Mesenchymal stem cell (in vitro differentiated cells and primary cell): ENCODE results near the gene SOX6.

Source experiments
- DNase-seq: peaks from one replicate; pipeline ENCODE4 v3.0.0-alpha.2; 2013
- H2AFZ ChIP-seq: one replicate; pipeline ENCODE4 v1.6.1; 2013; ENCODE audit warnings: low read depth, mild to moderate bottlenecking, control low read depth, inconsistent platforms, low read length, moderate library complexity
- H2AK5ac ChIP-seq: 2 replicates; pipeline ENCODE4 v1.6.1; 2013; ENCODE audit warnings: low read length, moderate library complexity, mild to moderate bottlenecking, inconsistent platforms; ENCODE audit not compliant: severe bottlenecking
- H2BK120ac ChIP-seq: one replicate; pipeline ENCODE4 v1.6.1; 2013; ENCODE audit warnings: low read depth, mild to moderate bottlenecking, inconsistent platforms, low read length, moderate library complexity
- H2BK12ac ChIP-seq, 2 experiments: one replicate each; pipeline ENCODE4 v1.6.1; 2013; ENCODE audit warnings: inconsistent platforms in 2 of 2, low read length in 2 of 2, mild to moderate bottlenecking in 2 of 2, moderate library complexity in 2 of 2, control low read depth in 1 of 2
- H2BK15ac ChIP-seq: one replicate; pipeline ENCODE4 v1.6.1; 2013; ENCODE audit warnings: mild to moderate bottlenecking, low read depth, inconsistent platforms; ENCODE audit not compliant: poor library complexity, severe bottlenecking
- H2BK5ac ChIP-seq: 2 replicates; pipeline ENCODE4 v1.6.1; 2013; ENCODE audit warnings: low read depth, mild to moderate bottlenecking, low read length, control low read depth, inconsistent platforms; ENCODE audit not compliant: poor library complexity, severe bottlenecking
- H3K14ac ChIP-seq, 2 experiments: one replicate each; pipeline ENCODE4 v1.6.1; 2013; ENCODE audit warnings: inconsistent platforms in 2 of 2, low read length in 2 of 2, control low read depth in 1 of 2, mild to moderate bottlenecking in 1 of 2, moderate library complexity in 1 of 2
- H3K18ac ChIP-seq, 2 experiments: one replicate each; pipeline ENCODE4 v1.6.1; 2013; ENCODE audit warnings: inconsistent platforms in 2 of 2, low read length in 2 of 2, control low read depth in 1 of 2, low read depth in 1 of 2, mild to moderate bottlenecking in 1 of 2
- H3K23ac ChIP-seq, 2 experiments: one replicate each; pipeline ENCODE4 v1.6.1; 2013; ENCODE audit warnings: inconsistent platforms in 2 of 2, low read length in 2 of 2, mild to moderate bottlenecking in 2 of 2, moderate library complexity in 2 of 2, control low read depth in 1 of 2
- H3K27ac ChIP-seq: 2 replicates; pipeline ENCODE4 v1.5.1; 2013; ENCODE audit warnings: mild to moderate bottlenecking, moderate library complexity, low read length, control low read depth, inconsistent platforms; ENCODE audit not compliant: poor library complexity, severe bottlenecking
- H3K27me3 ChIP-seq, 2 experiments: 2 replicates each; pipeline versions ENCODE4 v1.6.1 to v1.7.0; 2013; ENCODE audit warnings: low read length in 2 of 2, mild to moderate bottlenecking in 2 of 2, moderate library complexity in 2 of 2, control low read depth in 1 of 2, inconsistent platforms in 1 of 2; ENCODE audit not compliant: control insufficient read depth in 1 of 2, insufficient read depth in 1 of 2
- H3K36me3 ChIP-seq, 2 experiments: 2 replicates each; pipeline versions ENCODE4 v1.6.1 to v1.7.0; 2013; ENCODE audit warnings: low read length in 2 of 2, control low read depth in 1 of 2, inconsistent platforms in 1 of 2, low read depth in 1 of 2, mild to moderate bottlenecking in 1 of 2; ENCODE audit not compliant: insufficient read depth in 2 of 2, control insufficient read depth in 1 of 2
- H3K4ac ChIP-seq, 2 experiments: one replicate each; pipeline ENCODE4 v1.6.1; 2013; ENCODE audit warnings: inconsistent platforms in 2 of 2, low read length in 2 of 2, mild to moderate bottlenecking in 2 of 2, moderate library complexity in 2 of 2, control low read depth in 1 of 2, low read depth in 1 of 2
- H3K4me1 ChIP-seq: 2 replicates; pipeline ENCODE4 v1.6.1; 2013; ENCODE audit warnings: low read depth, low read length, control low read depth; ENCODE audit not compliant: control insufficient read depth, insufficient read depth
- H3K4me2 ChIP-seq: 2 replicates; pipeline ENCODE4 v1.6.1; 2013; ENCODE audit warnings: low read length, mild to moderate bottlenecking, inconsistent platforms; ENCODE audit not compliant: poor library complexity, severe bottlenecking
- H3K4me3 ChIP-seq, 2 experiments: 2 replicates each; pipeline versions ENCODE4 v1.5.1 to v1.7.0; 2013; ENCODE audit warnings: low read length in 2 of 2, mild to moderate bottlenecking in 2 of 2, control low read depth in 1 of 2, low read depth in 1 of 2; ENCODE audit not compliant: insufficient read depth in 1 of 2
- H3K79me1 ChIP-seq: replicated peaks from 2 replicates; pipeline ENCODE4 v1.6.1; 2013; ENCODE audit warnings: mild to moderate bottlenecking, control low read depth, low read length, inconsistent platforms; ENCODE audit not compliant: poor library complexity, severe bottlenecking
- H3K9ac ChIP-seq: 2 replicates; pipeline ENCODE4 v1.7.0; 2013; ENCODE audit warnings: mild to moderate bottlenecking, low read length, moderate library complexity
- H3K9me3 ChIP-seq: 2 replicates; pipeline ENCODE4 v1.7.0; 2013; ENCODE audit warnings: mild to moderate bottlenecking, low read length; ENCODE audit not compliant: control insufficient read depth
- H4K8ac ChIP-seq: one replicate; pipeline ENCODE4 v1.6.1; 2013; ENCODE audit warnings: inconsistent platforms, mild to moderate bottlenecking, low read length, moderate library complexity
- H4K91ac ChIP-seq: one replicate; pipeline ENCODE4 v1.6.1; 2013; ENCODE audit warnings: mild to moderate bottlenecking, low read length, inconsistent platforms
- WGBS: methylation state at CpG from one replicate; pipeline ENCODE4 v1.1.7; 2013; ENCODE audit warnings: mixed read lengths; 5-methylcytosine and 5-hydroxymethylcytosine counted together

The SOX6 gene

DNA sequence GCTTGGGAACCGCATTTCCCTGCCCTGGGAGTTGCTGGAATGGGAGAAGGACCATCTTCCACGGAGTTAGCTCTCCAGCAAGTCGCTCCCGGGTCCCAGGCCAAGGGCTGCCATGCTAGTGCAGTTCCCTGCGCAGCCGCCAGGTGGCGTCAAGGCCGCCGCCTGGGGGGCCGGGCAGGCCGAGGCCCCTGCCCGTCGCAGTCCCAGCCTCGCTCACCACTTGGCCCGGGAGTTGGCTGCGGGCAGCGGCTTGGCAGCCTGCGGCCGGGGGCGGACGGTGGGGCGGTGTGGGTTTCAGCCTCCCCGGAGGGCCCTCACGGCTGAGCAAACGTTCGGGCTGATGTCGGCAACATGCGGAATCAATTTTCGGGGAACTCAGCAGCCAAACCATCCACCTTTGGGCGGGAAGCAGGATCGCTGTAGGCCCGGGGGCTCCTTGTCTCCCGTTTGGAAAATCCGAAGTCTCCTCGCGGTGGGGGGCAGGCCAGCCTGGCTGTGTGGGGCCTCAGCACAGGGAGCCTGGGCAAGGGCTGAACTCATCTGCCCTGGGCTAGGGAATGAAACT is 415.1 kb downstream of the SOX6 start:
- Histone ChIP-seq H3K27me3 (peaks cover 0 to 18% of the 10 kb centered on the region in 2 experiments), H3K4me2 (peak overlapping the region; percentile 16), H3K27ac (no peak overlapping the region), H3K4me3 (no peak overlapping the region), H2AFZ (no peak overlapping the region), H3K9ac (peak overlapping the region; percentile 16), H3K23ac (no peak overlapping the region), H2BK120ac (no peak overlapping the region), H2AK5ac (no peak overlapping the region), H2BK15ac (no peak overlapping the region), H3K14ac (no peak overlapping the region), H3K18ac (no peak overlapping the region), H2BK5ac (no peak overlapping the region), H4K8ac (no peak overlapping the region), H4K91ac (no peak overlapping the region), H3K4me1 (peaks cover 3% of the 10 kb centered on the region), H3K4ac (no peak overlapping the region), H2BK12ac (no peak overlapping the region), H3K9me3 (peaks cover 10% of the 10 kb centered on the region), H3K79me1 (no peaks in the 10 kb centered on the region), H3K36me3 (no peaks in the 10 kb centered on the region)
- WGBS: 43% methylated on average over 36 of the region's 36 CpGs
- DNase-seq: no peak

DNA sequence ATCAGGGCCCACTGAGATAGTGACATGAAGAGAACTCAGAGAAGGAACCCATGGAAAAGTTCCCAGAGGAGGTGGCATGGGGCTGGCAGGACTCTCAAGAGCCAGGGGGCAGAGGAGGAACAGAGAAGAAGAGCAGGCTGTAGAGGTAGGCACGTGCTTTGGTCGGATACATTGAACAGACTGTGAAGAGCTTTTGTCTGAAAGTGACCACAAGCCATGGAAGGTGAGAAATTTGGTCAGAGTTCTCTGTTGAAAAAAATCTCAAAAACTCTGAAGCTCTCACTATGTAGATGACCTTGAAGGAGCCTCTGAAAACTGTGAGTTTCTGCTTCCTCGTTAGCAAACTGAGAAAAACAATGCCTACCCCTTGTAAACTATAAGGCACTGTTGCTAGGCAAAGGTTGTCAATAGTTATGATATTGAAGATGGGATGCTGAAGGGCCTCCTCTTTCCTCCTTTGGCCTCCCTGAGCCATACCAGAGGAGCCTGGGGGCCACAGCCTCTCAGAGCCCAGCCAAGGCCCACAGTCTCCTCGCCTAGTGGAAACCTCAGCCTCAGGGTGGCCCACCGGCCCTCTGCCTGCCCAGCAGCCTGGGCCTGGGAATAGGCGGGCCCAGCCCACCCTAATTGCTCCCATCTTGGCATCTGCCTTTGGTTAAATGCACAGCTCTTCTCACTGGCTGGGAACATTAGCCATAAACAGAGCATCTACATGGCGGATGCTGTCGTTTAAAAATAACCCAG is 415.7 kb downstream of the SOX6 start:
- Histone ChIP-seq H2BK120ac (no peak overlapping the region), H3K9ac (peak overlapping the region; percentile 16), H3K27ac (no peak overlapping the region), H3K36me3 (no peaks in the 10 kb centered on the region), H2BK15ac (no peak overlapping the region), H2BK12ac (no peak overlapping the region), H3K18ac (no peak overlapping the region), H3K14ac (no peak overlapping the region), H2AK5ac (no peak overlapping the region), H3K4ac (no peak overlapping the region), H3K23ac (no peak overlapping the region), H3K27me3 (peaks cover 0 to 25% of the 10 kb centered on the region in 2 experiments), H2BK5ac (no peak overlapping the region), H3K4me2 (no peak overlapping the region), H3K4me1 (peaks cover 3% of the 10 kb centered on the region), H4K91ac (no peak overlapping the region), H3K79me1 (no peaks in the 10 kb centered on the region), H2AFZ (no peak overlapping the region), H4K8ac (no peak overlapping the region), H3K4me3 (no peak overlapping the region), H3K9me3 (peaks cover 3% of the 10 kb centered on the region)
- 93% methylated on average over 7 of the region's 8 CpGs for WGBS
- DNase-seq: no peak

GRCh38 chr11:15938983-15939382 is 417.4 kb downstream of the SOX6 start:
- Histone ChIP-seq H3K14ac (no peak overlapping the region), H3K27me3 (peaks cover 0 to 30% of the 10 kb centered on the region in 2 experiments), H2BK120ac (no peak overlapping the region), H2BK5ac (no peak overlapping the region), H3K4me1 (peaks cover 3% of the 10 kb centered on the region), H4K91ac (no peak overlapping the region), H3K27ac (no peak overlapping the region), H3K36me3 (no peaks in the 10 kb centered on the region), H2BK12ac (peak overlapping the region in 1 of 2 experiments; percentile 18), H3K9me3 (no peaks in the 10 kb centered on the region), H3K23ac (no peak overlapping the region), H3K9ac (no peak overlapping the region), H3K18ac (no peak overlapping the region), H2BK15ac (no peak overlapping the region), H2AFZ (no peak overlapping the region), H3K79me1 (no peaks in the 10 kb centered on the region), H3K4me3 (no peak overlapping the region), H2AK5ac (no peak overlapping the region), H4K8ac (peak overlapping the region; percentile 7), H3K4ac (peak overlapping the region in 1 of 2 experiments; percentile 46), H3K4me2 (no peak overlapping the region)
- no peak for DNase-seq
- WGBS: 88% methylated on average over 1 of the region's 1 CpG

DNA sequence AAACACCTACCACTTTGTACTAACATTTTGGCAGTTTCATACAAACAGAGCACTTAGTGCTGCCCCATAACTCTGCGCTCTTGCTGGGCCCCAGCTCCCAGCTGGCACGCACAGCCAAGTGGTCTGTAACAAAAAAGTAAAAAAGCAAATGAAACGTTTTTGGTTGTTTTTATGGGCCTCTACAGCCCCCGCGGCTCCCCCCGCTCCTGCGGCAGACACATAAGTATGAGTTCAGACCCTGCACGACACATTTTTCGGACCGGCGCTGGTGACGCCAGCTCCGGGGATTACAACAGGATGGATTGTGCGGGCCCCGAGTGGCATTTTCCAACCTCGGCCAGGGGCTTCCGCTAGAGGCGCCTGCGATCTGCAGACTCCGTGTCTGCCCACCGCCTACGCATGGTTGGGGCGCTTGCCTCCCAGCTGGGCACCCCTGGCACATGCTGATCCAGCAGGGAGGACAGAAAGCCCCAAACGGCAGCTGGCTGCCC is 418.2 kb downstream of the SOX6 start:
- Histone ChIP-seq H2BK12ac (no peak overlapping the region), H3K14ac (no peak overlapping the region), H3K4me3 (no peak overlapping the region), H3K79me1 (no peaks in the 10 kb centered on the region), H3K9ac (no peak overlapping the region), H3K4ac (no peak overlapping the region), H3K18ac (no peak overlapping the region), H3K27me3 (peaks cover 0 to 29% of the 10 kb centered on the region in 2 experiments), H3K4me2 (no peak overlapping the region), H2AK5ac (no peak overlapping the region), H4K91ac (no peak overlapping the region), H2BK5ac (no peak overlapping the region), H3K27ac (no peak overlapping the region), H2AFZ (no peak overlapping the region), H3K4me1 (peaks cover 3% of the 10 kb centered on the region), H3K9me3 (no peaks in the 10 kb centered on the region), H2BK15ac (no peak overlapping the region), H3K23ac (no peak overlapping the region), H4K8ac (no peak overlapping the region), H2BK120ac (no peak overlapping the region), H3K36me3 (no peaks in the 10 kb centered on the region)
- WGBS: 94% methylated on average over 24 of the region's 24 CpGs
- no peak for DNase-seq
